ENCODE results near the gene TAS2R40. TPM values are rescaled to one million over a fixed set of nuclear protein-coding genes. Genes with fewer than 3 reads are reported as not detected.

The TAS2R40 gene
- total RNA-seq, 2 donors from 2014 or later, result not detected

- Histone ChIP-seq H3K9ac (ENCODE audit: low read depth in 2 of 2, low read length in 2 of 2) (peak overlapping the region in 1 of 2 donors; percentile 96), H3K27ac (peak overlapping the region; percentile 93), H3K4me1 (peaks cover 14% of the 10 kb centered on the region), H3K36me3 (no peaks in the 10 kb centered on the region), H3K4me3 (peak overlapping the region; percentile 70), H3K27me3 (no peaks in the 10 kb centered on the region), H3K9me3 (no peaks in the 10 kb centered on the region)
- no peak for DNase-seq
- intact Hi-C loops (cut with DNase I), result loop anchor here (10.0 kb wide), 1 partner anchor 120 kb away; the partner anchor contains the start of gene ZYX
- TF ChIP-seq CTCF (IDR thresholded peaks at IDR 0.05), result no peak
These were observed 43.3 kb downstream of the TAS2R40 start for GRCh38 chr7:143265017-143265693.

GRCh38 chr7:143269251-143269650 is 47.4 kb downstream of the TAS2R40 start:
- peak; percentile 82 for DNase-seq

GRCh38 chr7:143271240-143271639 is 49.4 kb downstream of the TAS2R40 start:
- H3K27me3 ChIP-seq, result no peaks in the 10 kb centered on the region
- H3K9me3 ChIP-seq, result no peaks in the 10 kb centered on the region
- H3K4me1 ChIP-seq, result no peaks in the 10 kb centered on the region
- no peak for DNase-seq
- no peak for TF ChIP-seq CTCF (IDR thresholded peaks at IDR 0.05)
- intact Hi-C loops (cut with DNase I), result no loop called here
- no peak overlapping the region for H3K27ac ChIP-seq
- no peak overlapping the region for H3K9ac ChIP-seq (ENCODE audit: low read depth in 2 of 2, low read length in 2 of 2)
- no peaks in the 10 kb centered on the region for H3K36me3 ChIP-seq
- H3K4me3 ChIP-seq, result no peak overlapping the region

More at GRCh38 chr7:143269251-143269650, 47.4 kb downstream of the TAS2R40 start:
- Histone ChIP-seq H3K36me3 (no peaks in the 10 kb centered on the region), H3K9me3 (no peaks in the 10 kb centered on the region), H3K4me3 (no peak overlapping the region), H3K4me1 (peaks cover 13% of the 10 kb centered on the region), H3K27me3 (no peaks in the 10 kb centered on the region), H3K9ac (ENCODE audit: low read depth in 2 of 2, low read length in 2 of 2) (peak overlapping the region in 1 of 2 donors; percentile 49), H3K27ac (peak overlapping the region; percentile 39)
- TF ChIP-seq CTCF (IDR thresholded peaks at IDR 0.05), result no peak
- intact Hi-C loops (cut with DNase I), result loop anchor here (10.0 kb wide), 1 partner anchor 116 kb away; the partner anchor contains the start of gene ZYX

Other genes with a start within 250 kb of the TAS2R40 start
- not detected for gene OR9A2, start 194.9 kb upstream of the TAS2R40 start, total RNA-seq
- gene OR6V1, start 169.7 kb upstream of the TAS2R40 start, total RNA-seq, result not detected
- gene PIP, start 90.0 kb upstream of the TAS2R40 start, total RNA-seq, result not detected
- not detected for gene TAS2R39, start 38.6 kb upstream of the TAS2R40 start, total RNA-seq
- gene GSTK1, start 41.4 kb downstream of the TAS2R40 start, total RNA-seq, result 100 to 1,000 TPM; 210 to 272 TPM
- 10 to 100 TPM; 18.4 to 27.2 TPM for gene TMEM139, start 62.9 kb downstream of the TAS2R40 start, total RNA-seq
- gene CASP2, start 66.3 kb downstream of the TAS2R40 start, total RNA-seq, result 10 to 100 TPM; 33.9 to 47.0 TPM
- not detected for gene CLCN1, start 94.1 kb downstream of the TAS2R40 start, total RNA-seq
- 1 to 10 TPM in 1 of 2 donors, under 1 TPM in 1; 0.40 to 1.8 TPM for gene FAM131B, start 140.7 kb downstream of the TAS2R40 start, total RNA-seq
- 100 to 1,000 TPM in 1 of 2 donors, 10 to 100 TPM in 1; 54.9 to 110 TPM for gene ZYX, start 159.3 kb downstream of the TAS2R40 start, total RNA-seq
- gene EPHA1, start 186.8 kb downstream of the TAS2R40 start, total RNA-seq, result 10 to 100 TPM; 16.0 to 18.4 TPM
- not detected for gene TAS2R60, start 221.4 kb downstream of the TAS2R40 start, total RNA-seq

Data from colonic mucosa (tissue), 4 donors.